Stimulated activated CD4-positive, alpha-beta T cell treated with anti-CD3 and anti-CD28 coated beads, Interleukin-4, amount 100 ng/mL, for 4 hours (primary cell): ENCODE data around the gene CCT8L2.
"Not testable (repeated sequence)": the region's sequence is repeated elsewhere in the genome, so short reads cannot be mapped to it uniquely, and the experiment has no call there.

Experiments
- DNase-seq, 2 experiments: peaks; one replicate each; pipeline ENCODE4 v3.0.0-alpha.2; 2020

Gene CCT8L2

GRCh38 chr22:16558376-16558945 lies 34.1 kb downstream of the CCT8L2 start:
- not testable (repeated sequence) for DNase-seq

- not testable (repeated sequence) for DNase-seq
Measured at GRCh38 chr22:16557511-16557910, 35.1 kb downstream of the CCT8L2 start.

GRCh38 chr22:16555077-16555994 lies 37.3 kb downstream of the CCT8L2 start:
- DNase-seq = not testable (repeated sequence)

- DNase-seq = not testable (repeated sequence)
Measured at GRCh38 chr22:16543310-16543709, 49.3 kb downstream of the CCT8L2 start.
